Stimulated activated CD4-positive, alpha-beta T cell treated with anti-CD3 and anti-CD28 coated beads, Interleukin-4, amount 100 ng/mL, for 4 hours (primary cell): Measurements from ENCODE around the gene ACO1.

Experiments
- DNase-seq, 2 experiments: peaks; one replicate each; pipeline ENCODE4 v3.0.0-alpha.2; 2020

Gene ACO1

DNA sequence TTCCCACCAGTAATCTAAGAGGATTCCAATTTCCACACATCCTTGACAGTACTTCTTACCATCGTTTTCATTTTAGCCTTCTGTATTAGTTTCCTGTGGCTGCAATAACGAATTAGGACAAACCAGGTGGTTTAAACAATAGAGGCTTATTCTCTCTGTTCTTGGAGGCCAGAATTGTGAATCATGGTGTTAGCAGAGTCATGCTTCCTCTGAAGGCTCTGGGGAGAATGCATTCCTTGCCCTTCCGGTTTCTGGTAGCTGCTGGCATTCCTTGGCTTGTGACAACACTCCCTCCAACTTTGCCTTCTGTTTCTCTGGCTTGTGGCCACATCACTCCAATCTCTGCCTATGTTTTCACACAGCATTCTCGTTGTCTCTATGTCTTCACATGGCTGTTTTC, 118.0 kb downstream of the ACO1 start:
- DNase-seq: no peak

DNA sequence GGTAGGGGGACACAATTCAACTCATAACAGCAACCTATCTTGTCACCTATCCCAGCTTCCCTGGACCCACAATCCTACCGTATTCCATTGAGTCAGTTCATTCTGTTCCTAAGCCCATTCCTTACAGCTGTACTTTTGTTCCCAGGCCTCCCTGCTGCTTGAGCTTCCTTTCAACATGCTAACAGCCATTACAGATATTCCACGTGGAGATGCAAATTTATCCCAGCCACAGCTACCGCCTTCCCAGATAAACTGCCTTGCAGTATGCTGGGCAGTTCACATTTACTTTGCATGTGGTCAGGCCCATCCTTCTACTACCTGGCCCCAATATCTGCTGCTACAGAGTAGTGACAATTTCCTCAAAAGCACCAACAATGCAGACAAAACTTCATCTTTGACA, 118.6 kb downstream of the ACO1 start:
- DNase-seq: no peak
